GM23338 (cell line): ENCODE data around the gene SNX14. TPM values are rescaled to one million over a fixed set of nuclear protein-coding genes. Genes with fewer than 3 reads are reported as not detected.
A peak's percentile ranks its signal among the peaks of the same experiment; 100 is the strongest.

Experiments used
- ATAC-seq: fragments of 200-7000 bp; cut with Tn5 transposase; 3 replicates; pipeline ENCODE4 v1.9.1; 2020
- DNase-seq: peaks from one replicate; pipeline ENCODE4 v3.0.0-alpha.2; 2015; ENCODE audit warnings: low spot score
- H2AFZ ChIP-seq: fragments of 200-600 bp; sonication (generic); 2 replicates; pipeline ENCODE4 v1.8.0; 2016; ENCODE audit warnings: antibody characterized with exemption, mild to moderate bottlenecking, moderate library complexity
- H3F3A ChIP-seq: fragments of 200-600 bp; sonication (generic); replicated peaks from 2 replicates; pipeline ENCODE4 v1.8.0; 2017; ENCODE audit warnings: antibody characterized with exemption, mixed run types, low read depth
- H3K27ac ChIP-seq: fragments of 200-600 bp; sonication (generic); 2 replicates; pipeline ENCODE4 v1.6.1; 2016; ENCODE audit warnings: low read depth
- H3K27me3 ChIP-seq: fragments of 200-600 bp; sonication (generic); 2 replicates; pipeline ENCODE4 v1.8.0; 2016; ENCODE audit warnings: mild to moderate bottlenecking, mixed run types, moderate library complexity; ENCODE audit not compliant: insufficient read depth
- H3K36me3 ChIP-seq: fragments of 200-600 bp; sonication (generic); 2 replicates; pipeline ENCODE4 v1.8.0; 2016; ENCODE audit warnings: mild to moderate bottlenecking; ENCODE audit not compliant: insufficient read depth
- H3K4me1 ChIP-seq: fragments of 200-600 bp; sonication (generic); 2 replicates; pipeline ENCODE4 v1.8.0; 2016; ENCODE audit warnings: mild to moderate bottlenecking, moderate library complexity; ENCODE audit not compliant: insufficient read depth
- H3K4me2 ChIP-seq: fragments of 200-600 bp; sonication (generic); 2 replicates; pipeline ENCODE4 v1.7.1; 2017; ENCODE audit warnings: mixed run types
- H3K4me3 ChIP-seq: fragments of 200-600 bp; sonication (generic); 2 replicates; pipeline ENCODE4 v1.6.1; 2016; ENCODE audit warnings: mixed run types
- H3K79me2 ChIP-seq: fragments of 200-600 bp; sonication (generic); replicated peaks from 2 replicates; pipeline ENCODE4 v1.8.0; 2017; ENCODE audit warnings: mild to moderate bottlenecking; ENCODE audit not compliant: insufficient read depth
- H3K9me2 ChIP-seq: fragments of 200-600 bp; sonication (generic); 2 replicates; pipeline ENCODE4 v1.8.0; 2017; ENCODE audit not compliant: insufficient read depth
- H4K20me1 ChIP-seq: fragments of 200-600 bp; sonication (generic); replicated peaks from 2 replicates; pipeline ENCODE4 v1.8.0; 2017; ENCODE audit warnings: mild to moderate bottlenecking; ENCODE audit not compliant: insufficient read depth
- H3K27ac Mint-ChIP-seq: 2 replicates; pipeline ENCODE4 v1.8.0; 2020; ENCODE audit warnings: inconsistent platforms, mild to moderate bottlenecking, moderate library complexity, mixed read lengths
- H3K27me3 Mint-ChIP-seq: 3 replicates; pipeline ENCODE4 v1.8.0; 2022; ENCODE audit warnings: low read depth, mild to moderate bottlenecking, moderate library complexity, mixed read lengths, inconsistent platforms; ENCODE audit not compliant: insufficient read depth, poor library complexity
- H3K36me3 Mint-ChIP-seq: 3 replicates; pipeline ENCODE4 v1.8.0; 2021; ENCODE audit warnings: low read depth, mild to moderate bottlenecking, inconsistent platforms, moderate library complexity, mixed read lengths
- H3K4me1 Mint-ChIP-seq: 3 replicates; pipeline ENCODE4 v1.8.0; 2020; ENCODE audit warnings: mild to moderate bottlenecking, inconsistent platforms, mixed read lengths
- H3K4me3 Mint-ChIP-seq: 3 replicates; pipeline ENCODE4 v1.8.0; 2021; ENCODE audit warnings: moderate library complexity, mild to moderate bottlenecking, inconsistent platforms, mixed read lengths
- H3K9me3 Mint-ChIP-seq: 3 replicates; pipeline ENCODE4 v1.8.0; 2020; ENCODE audit warnings: moderate library complexity, mild to moderate bottlenecking, inconsistent platforms, mixed read lengths
- CREB1 ChIP-seq: fragments of 250-450 bp; sonication (Bioruptor Pico); IDR thresholded peaks from 2 replicates; pipeline ENCODE4 v1.5.0; 2020; ENCODE audit warnings: low read depth, mild to moderate bottlenecking, moderate library complexity
- ETS1 ChIP-seq: IDR thresholded peaks from 2 replicates; pipeline ENCODE4 v1.6.1; 2016; ENCODE audit warnings: antibody characterized with exemption
- EZH2 ChIP-seq: fragments of 200-600 bp; sonication (generic); IDR thresholded peaks from one replicate; pipeline ENCODE4 v1.8.0; 2017; ENCODE audit warnings: antibody characterized with exemption, mild to moderate bottlenecking, low read depth; ENCODE audit not compliant: unreplicated experiment
- EZH2phosphoT487 ChIP-seq: fragments of 200-600 bp; sonication (generic); IDR thresholded peaks from one replicate; pipeline ENCODE4 v1.8.1; 2018; ENCODE audit warnings: antibody characterized with exemption; ENCODE audit not compliant: unreplicated experiment
- JUNB ChIP-seq: IDR thresholded peaks from one replicate; pipeline ENCODE4 v1.6.1; 2016; ENCODE audit warnings: antibody characterized with exemption; ENCODE audit not compliant: unreplicated experiment
- NANOG ChIP-seq: IDR thresholded peaks from 2 replicates; pipeline ENCODE4 v1.6.1; 2016; ENCODE audit warnings: antibody characterized with exemption, borderline replicate concordance
- POLR2AphosphoS5 ChIP-seq: IDR thresholded peaks from 2 replicates; pipeline ENCODE4 v1.6.1; 2016; ENCODE audit warnings: antibody characterized with exemption, low read depth
- ZNF331 ChIP-seq: fragments of 250-450 bp; sonication (Bioruptor Pico); IDR thresholded peaks from 2 replicates; pipeline ENCODE4 v1.5.0; 2020; ENCODE audit warnings: low read depth, mild to moderate bottlenecking, moderate library complexity
- ZNF462 ChIP-seq: fragments of 250-450 bp; sonication (Bioruptor Pico); IDR thresholded peaks from 2 replicates; pipeline ENCODE4 v1.5.0; 2020; ENCODE audit warnings: mild to moderate bottlenecking, moderate library complexity
- polyA plus RNA-seq: library from polyadenylated mRNA; unstranded; fragments of >200 nt; fragmentation: Nextera tagmentation; extraction: Ambion mirVana; gene quantifications from 2 replicates; pipeline ENCODE4 v1.2.1, GENCODE V29; 2016
- total RNA-seq: library from RNA; depleted of rRNA; stranded (reverse); fragments of >200 nt; shearing (Covaris generic); gene quantifications from 2 replicates; pipeline ENCODE4 v1.2.3, GENCODE V29; 2014

The SNX14 gene
- total and polyA plus RNA-seq, 2 experiments from 2014 or later: 23.1 to 32.0 TPM

GRCh38 chr6:85468326-85468725 is 125.3 kb downstream of the SNX14 start (continued):
- no peak for TF ChIP-seq ZNF462

- H3K36me3 ChIP-seq: no peaks in the 10 kb centered on the region
- no peaks in the 10 kb centered on the region for H3K27me3 ChIP-seq
- no peaks in the 10 kb centered on the region for H3F3A ChIP-seq
- peak overlapping the region; percentile 18; the same call in 1 of the 2 replicates for H2AFZ ChIP-seq
- peaks cover 4% of the 10 kb centered on the region for H3K27me3 Mint-ChIP-seq
- no peak overlapping the region for H3K4me3 ChIP-seq
- no peaks in the 10 kb centered on the region for H3K79me2 ChIP-seq
- no peaks in the 10 kb centered on the region for H4K20me1 ChIP-seq
- H3K4me2 ChIP-seq: no peak overlapping the region
- H3K4me1 Mint-ChIP-seq: peaks cover 4% of the 10 kb centered on the region
- no peak overlapping the region for H3K27ac ChIP-seq
- no peaks in the 10 kb centered on the region for H3K9me3 Mint-ChIP-seq
- ATAC-seq (no peak), DNase-seq (no peak)
- no peak overlapping the region for H3K4me3 Mint-ChIP-seq
- H3K9me2 ChIP-seq: 0 out of 2 replicates have a peak, but pooled peaks cover 3% of the 10 kb centered on the region
- H3K36me3 Mint-ChIP-seq: no peaks in the 10 kb centered on the region; the same call in 2 of the 3 replicates
- peaks cover 6% of the 10 kb centered on the region for H3K4me1 ChIP-seq
- no peak overlapping the region for H3K27ac Mint-ChIP-seq
- TF ChIP-seq ETS1 (no peak), CREB1 (CRISPR knock-in tag) (no peak), EZH2 (no peak), NANOG (no peak), POLR2AphosphoS5 (no peak), ZNF331 (CRISPR knock-in tag) (no peak), EZH2phosphoT487 (no peak), JUNB (no peak), ZNF462 (no peak)
These were observed 127.9 kb downstream of the SNX14 start for GRCh38 chr6:85465762-85466161.
